H1 (cell line): Measurements from ENCODE around the gene R3HDM2. TPM values are rescaled to one million over a fixed set of nuclear protein-coding genes. Genes with fewer than 3 reads are reported as not detected.

Source experiments
- CTCF ChIA-PET: fragments of 300-600 bp; sonication (Branson Sonifier 250); formaldehyde crosslinking; loops from one replicate; lab custom pipeline; 2021; ENCODE audit not compliant: partially characterized antibody; lab: Charles Lee
- POLR2A ChIA-PET: fragments of 300-600 bp; sonication (Branson Sonifier 250); formaldehyde crosslinking; loops from one replicate; lab custom pipeline; 2021; ENCODE audit warnings: inconsistent platforms; ENCODE audit not compliant: partially characterized antibody; lab: Charles Lee
- DNase-seq, 2 experiments: peaks; one replicate each; pipeline versions ENCODE4 v3.0.0 to v3.0.0-alpha.2; 2010 to 2022; ENCODE audit warnings: low spot score in 2 of 2, low read depth in 1 of 2, mixed read lengths in 1 of 2
- FAIRE-seq: peaks from 2 replicates; lab custom pipeline; 2011; peaks lifted over from hg19 to GRCh38; lab: Jason Lieb, UNC
- H2AFZ ChIP-seq: 2 replicates; pipeline ENCODE4 v1.8.1; 2012; ENCODE audit warnings: low read length, inconsistent platforms
- H2AK5ac ChIP-seq: 2 replicates; pipeline ENCODE4 v1.6.1; 2013; ENCODE audit warnings: low read depth, low read length
- H2BK120ac ChIP-seq: replicated peaks from 2 replicates; pipeline ENCODE3; 2013; ENCODE audit warnings: low read depth, low read length, inconsistent platforms
- H2BK12ac ChIP-seq: 2 replicates; pipeline ENCODE4 v1.6.1; 2013; ENCODE audit warnings: low read depth, low read length
- H2BK15ac ChIP-seq: 2 replicates; pipeline ENCODE4 v1.6.1; 2013; ENCODE audit warnings: low read length
- H2BK20ac ChIP-seq: 2 replicates; pipeline ENCODE4 v1.6.1; 2013; ENCODE audit warnings: low read length
- H2BK5ac ChIP-seq: 2 replicates; pipeline ENCODE4 v1.6.1; 2013; ENCODE audit warnings: low read depth, low read length
- H3K14ac ChIP-seq: 2 replicates; pipeline ENCODE4 v1.6.1; 2013; ENCODE audit warnings: inconsistent platforms; ENCODE audit not compliant: insufficient read length
- H3K18ac ChIP-seq: 2 replicates; pipeline ENCODE4 v1.6.1; 2013; ENCODE audit warnings: low read length; ENCODE audit errors: extremely low read depth
- H3K23ac ChIP-seq: 2 replicates; pipeline ENCODE4 v1.6.1; 2013; ENCODE audit warnings: inconsistent platforms; ENCODE audit not compliant: insufficient read length
- H3K23me2 ChIP-seq: 2 replicates; pipeline ENCODE4 v1.6.1; 2013; ENCODE audit warnings: low read depth, low read length
- H3K27ac ChIP-seq: 2 replicates; pipeline ENCODE4 v1.6.1; 2011; ENCODE audit warnings: low read depth, low read length, inconsistent platforms
- H3K27me3 ChIP-seq, 4 experiments: replicated peaks in 1 of 4; 1 replicate in 1 of 4; 2 replicates in 3 of 4; pipeline versions ENCODE4 v1.6.1 to v1.8.1; 2011 to 2013; ENCODE audit warnings: low read length in 3 of 4, mild to moderate bottlenecking in 3 of 4, inconsistent platforms in 2 of 4, mixed read lengths in 2 of 4, moderate library complexity in 1 of 4; ENCODE audit not compliant: control insufficient read depth in 3 of 4, insufficient read depth in 3 of 4; ENCODE audit errors: extremely low read depth in 1 of 4
- H3K36me3 ChIP-seq, 4 experiments: 2 replicates each; pipeline versions ENCODE4 v1.6.1 to v1.8.1; 2011 to 2013; ENCODE audit warnings: mild to moderate bottlenecking in 4 of 4, low read length in 3 of 4, moderate library complexity in 2 of 4, control low read depth in 1 of 4, inconsistent platforms in 1 of 4; ENCODE audit not compliant: insufficient read depth in 4 of 4, control insufficient read depth in 2 of 4
- H3K4ac ChIP-seq: replicated peaks from 2 replicates; pipeline ENCODE3; 2013; ENCODE audit warnings: low read length, low read depth, mixed read lengths, inconsistent platforms; ENCODE audit not compliant: insufficient read length
- H3K4me1 ChIP-seq, 4 experiments: replicated peaks in 1 of 4; 1 replicate in 1 of 4; 2 replicates in 3 of 4; pipeline versions ENCODE4 v1.6.1 to v1.8.1; 2011 to 2013; ENCODE audit warnings: low read length in 3 of 4, inconsistent platforms in 2 of 4, mixed read lengths in 1 of 4; ENCODE audit not compliant: insufficient read depth in 4 of 4, control insufficient read depth in 3 of 4
- H3K4me2 ChIP-seq, 2 experiments: 2 replicates each; pipeline versions ENCODE4 v1.6.1 to v1.8.1; 2011 to 2013; ENCODE audit warnings: low read depth in 2 of 2, low read length in 2 of 2, control low read depth in 1 of 2, inconsistent platforms in 1 of 2, mild to moderate bottlenecking in 1 of 2; ENCODE audit not compliant: insufficient read depth in 1 of 2
- H3K4me3 ChIP-seq, 4 experiments: fragments of 200-600, 300-600 bp in 1 of 4; sonication (generic), shearing (Covaris generic), sonication (Bioruptor Twin) in 1 of 4; 2 replicates each; pipeline versions ENCODE4 v1.5.1 to v1.8.1; 2011 to 2016; ENCODE audit warnings: low read length in 4 of 4, low read depth in 3 of 4, control low read depth in 2 of 4, inconsistent platforms in 2 of 4, mild to moderate bottlenecking in 2 of 4, mixed read lengths in 1 of 4, moderate library complexity in 1 of 4; ENCODE audit not compliant: insufficient read depth in 2 of 4; ENCODE audit errors: extremely low read depth in 1 of 4
- H3K56ac ChIP-seq: replicated peaks from 2 replicates; pipeline ENCODE3; 2013; ENCODE audit warnings: low read depth, mild to moderate bottlenecking, mixed read lengths, low read length, inconsistent platforms; ENCODE audit not compliant: insufficient read length
- H3K79me1 ChIP-seq: 2 replicates; pipeline ENCODE4 v1.6.1; 2013; ENCODE audit warnings: low read depth, low read length, control low read depth
- H3K79me2 ChIP-seq, 2 experiments: 2 replicates each; pipeline versions ENCODE4 v1.6.1 to v1.8.1; 2012 to 2013; ENCODE audit warnings: low read length in 2 of 2, mild to moderate bottlenecking in 2 of 2, inconsistent platforms in 1 of 2; ENCODE audit not compliant: insufficient read depth in 2 of 2, control insufficient read depth in 1 of 2
- H3K9ac ChIP-seq, 4 experiments: replicated peaks in 1 of 4; 1 replicate in 1 of 4; 2 replicates in 3 of 4; pipeline versions ENCODE4 v1.6.1 to v1.8.1; 2011 to 2013; ENCODE audit warnings: low read depth in 3 of 4, low read length in 3 of 4, control low read depth in 2 of 4, mild to moderate bottlenecking in 2 of 4, moderate library complexity in 2 of 4, inconsistent platforms in 1 of 4; ENCODE audit errors: extremely low read depth in 1 of 4
- H3K9me3 ChIP-seq, 2 experiments: 2 replicates each; pipeline versions ENCODE4 v1.6.1 to v1.8.1; 2012 to 2013; ENCODE audit warnings: mild to moderate bottlenecking in 2 of 2, moderate library complexity in 2 of 2, control low read depth in 1 of 2, inconsistent platforms in 1 of 2, low read depth in 1 of 2, low read length in 1 of 2, mixed read lengths in 1 of 2; ENCODE audit not compliant: insufficient read depth in 2 of 2
- H4K20me1 ChIP-seq, 2 experiments: replicated peaks in 1 of 2; 2 replicates each; pipeline versions ENCODE3 to v1.8.1; 2011 to 2013; ENCODE audit warnings: inconsistent platforms in 2 of 2, low read length in 2 of 2, mild to moderate bottlenecking in 1 of 2; ENCODE audit not compliant: insufficient read depth in 2 of 2, control insufficient read depth in 1 of 2
- H4K5ac ChIP-seq: 2 replicates; pipeline ENCODE4 v1.6.1; 2013; ENCODE audit warnings: low read length, low read depth, mixed read lengths, inconsistent platforms; ENCODE audit not compliant: insufficient read length
- H4K8ac ChIP-seq: 2 replicates; pipeline ENCODE4 v1.8.0; 2013; ENCODE audit warnings: mild to moderate bottlenecking, moderate library complexity, low read length, inconsistent platforms; ENCODE audit not compliant: insufficient read depth; ENCODE audit errors: extremely low read depth
- H4K91ac ChIP-seq: replicated peaks from 2 replicates; pipeline ENCODE3; 2013; ENCODE audit warnings: low read length, mixed read lengths, inconsistent platforms; ENCODE audit not compliant: insufficient read length
- TAF1 ChIP-seq: IDR thresholded peaks from 2 replicates; pipeline ENCODE4 v1.6.1; 2011; ENCODE audit warnings: mild to moderate bottlenecking, low read depth, low read length
- TEAD4 ChIP-seq: IDR thresholded peaks from 2 replicates; pipeline ENCODE4 v1.6.1; 2012; ENCODE audit warnings: low read depth, low read length, inconsistent platforms, mixed read lengths
- YY1 ChIP-seq: IDR thresholded peaks from 2 replicates; pipeline ENCODE4 v1.6.1; 2011; ENCODE audit warnings: low read depth, mild to moderate bottlenecking, low read length
- WGBS, 2 experiments: shearing (Covaris generic) in 1 of 2; methylation state at CpG; one replicate each; pipeline versions ENCODE4 v1.1.6 to v1.1.7; 2013 to 2015; ENCODE audit warnings: low lambda C conversion rate in 2 of 2, mixed read lengths in 2 of 2, inconsistent platforms in 1 of 2, low coverage in 1 of 2, missing lambda C conversion rate in 1 of 2; ENCODE audit not compliant: insufficient replicate concordance in 2 of 2, insufficient coverage in 1 of 2, insufficient read length in 1 of 2; ENCODE audit errors: extremely low coverage in 1 of 2, missing lambda C conversion rate in 1 of 2; 5-methylcytosine and 5-hydroxymethylcytosine counted together
- polyA plus RNA-seq, 7 experiments: library from polyadenylated mRNA; depleted of rRNA in 3 of 7; stranded (reverse) in 5 of 7; unstranded in 2 of 7; fragments of >200 nt in 5 of 7; fragments of 200-250 nt in 2 of 7; gene quantifications; 1 replicate in 5 of 7; 2 replicates in 1 of 7; 4 replicates in 1 of 7; pipeline versions ENCODE4 v1.2.1 to v1.2.3, GENCODE V29; 2011 to 2013; ENCODE audit warnings: missing spikeins in 2 of 7, mixed read lengths in 2 of 7
- total RNA-seq: library from RNA; stranded (reverse); fragmentation: NEBNext Ultra II Directional; extraction: Animal tissue kit (Norgen Biotek cat#: 25700); gene quantifications from 2 replicates; pipeline ENCODE4 v1.2.1, GENCODE V29; 2021

R3HDM2 gene
- total and polyA plus RNA-seq, 2 of the 8 experiments (the other 6 are each of a cell fraction or from before 2014, with no cell fraction given) = 25.6 to 27.0 TPM

- ChIA-PET CTCF (interaction anchor here (0.6 to 18.5 kb wide), 45 partner anchors 9 to 937 kb away, joined by 3 to 478 read pairs (median 4); partner anchors contain the start of genes ARHGAP9, DDIT3, INHBC and MARS1), POLR2A (interaction anchor here (0.6 to 11.2 kb wide), 45 partner anchors 9 to 238 kb away, joined by 3 to 168 read pairs (median 5); partner anchors contain the start of genes INHBC, MBD6, R3HDM2 and SHMT2)
- Histone ChIP-seq H2BK20ac (peak overlapping the region; percentile 40; the same call in 1 of the 2 replicates), H3K79me1 (no peaks in the 10 kb centered on the region), H2BK12ac (peak overlapping the region; percentile 93), H3K9ac (peak overlapping the region in 3 of 4 experiments; percentile 21 to 59 (median 45); a peak in 5 of 7 replicates), H3K23me2 (peaks cover 12% of the 10 kb centered on the region), H4K8ac (no peak overlapping the region), H4K91ac (peak overlapping the region; percentile 94), H4K5ac (peak overlapping the region; percentile 79), H3K4me2 (peak overlapping the region; percentile 95), H3K79me2 (peaks cover 0 to 16% of the 10 kb centered on the region in 2 experiments; a peak in 1 of 4 replicates), H3K27ac (no peak overlapping the region; the same call in 1 of the 2 replicates), H2BK15ac (peak overlapping the region; percentile 76; the same call in 1 of the 2 replicates), H2AFZ (no peak overlapping the region), H3K36me3 (peaks cover 0 to 4% (median 0%) of the 10 kb centered on the region in 4 experiments; a peak in 1 of 8 replicates), H3K4ac (peak overlapping the region; percentile 48), H4K20me1 (no peaks in the 10 kb centered on the region), H3K23ac (no peak overlapping the region), H2BK120ac (peak overlapping the region; percentile 10), H3K56ac (no peak overlapping the region), H2AK5ac (peak overlapping the region; percentile 85), H3K4me3 (peak overlapping the region; percentile 33 to 91 (median 50)), H3K18ac (peak overlapping the region; percentile 96), H2BK5ac (peak overlapping the region; percentile 79), H3K27me3 (no peaks in the 10 kb centered on the region), H3K14ac (no peak overlapping the region), H3K4me1 (peaks cover 0 to 31% (median 20%) of the 10 kb centered on the region in 4 experiments; a peak in 6 of 7 replicates), H3K9me3 (no peaks in the 10 kb centered on the region)
- FAIRE-seq = no peak
- 29% methylated on average over 10 of the region's 10 CpGs; no CpG with 5 or more reads in 1 of the 2 experiments for WGBS, 2 experiments
- DNase-seq = no peak
- TF ChIP-seq YY1 = no peak
- TF ChIP-seq TEAD4 = no peak
- TF ChIP-seq TAF1 = no peak
These were observed 24.7 kb upstream of the R3HDM2 start for GRCh38 chr12:57455374-57456144.
